Measurements from ENCODE around the gene CDK5RAP2. TPM values are rescaled to one million over a fixed set of nuclear protein-coding genes. Genes with fewer than 3 reads are reported as not detected.

The CDK5RAP2 gene
- total RNA-seq, 1 experiment from 2014 or later = 50.0 TPM

DNA sequence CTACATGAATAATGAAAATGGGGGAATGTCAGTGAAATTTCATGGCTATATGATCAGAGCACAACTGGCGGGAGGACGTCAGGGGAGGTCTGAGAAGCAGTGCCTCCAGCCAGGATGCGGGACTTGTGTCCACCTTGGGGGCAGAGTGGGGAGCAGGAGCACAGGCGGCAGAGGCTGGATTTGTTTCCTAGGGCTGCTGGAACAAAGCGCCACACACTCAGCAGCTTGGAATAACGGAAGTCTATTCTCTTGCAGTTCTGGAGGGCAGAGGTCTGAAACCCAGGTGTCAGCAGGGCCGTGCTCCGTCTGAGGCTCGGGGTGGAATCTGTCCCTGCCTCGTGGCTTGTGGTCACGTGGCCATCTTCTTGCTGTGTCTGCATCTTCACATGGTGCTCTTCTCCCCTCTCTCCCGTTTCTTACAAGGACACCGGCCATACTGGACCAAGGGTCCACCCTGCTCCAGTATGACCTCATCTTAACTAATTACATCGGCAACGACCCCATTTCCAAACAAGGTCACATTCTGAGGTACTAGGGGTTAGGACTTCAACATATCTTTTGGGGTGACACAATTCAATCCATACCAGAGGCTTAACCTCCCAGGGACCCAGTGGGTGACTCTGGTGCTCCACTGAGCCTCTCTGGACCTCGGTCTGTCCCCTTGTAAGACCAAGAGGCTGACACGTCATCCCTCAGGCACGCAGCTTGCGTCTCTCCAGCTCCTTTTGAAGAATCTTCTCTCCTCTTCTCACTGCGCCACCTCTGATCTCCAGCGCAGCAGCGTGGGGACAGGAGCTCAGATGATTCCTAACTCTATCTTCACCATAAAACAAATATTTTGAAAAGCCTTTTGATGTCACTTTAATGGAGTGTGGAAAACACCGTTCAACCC is 202.5 kb downstream of the CDK5RAP2 start:
- POLR2A ChIA-PET = no interaction called here
- TF ChIP-seq CTCF (IDR thresholded peaks at IDR 0.05; ENCODE audit: unreplicated experiment) = no peak
- no TSS peak for BruUV-seq (replicated peaks)
- Mint-ChIP-seq H3K9me3 (ENCODE audit: unreplicated experiment) (no peaks in the 10 kb centered on the region), H3K36me3 (ENCODE audit: insufficient read depth, unreplicated experiment) (no peaks in the 10 kb centered on the region), H3K4me1 (ENCODE audit: insufficient read depth, unreplicated experiment) (no peaks in the 10 kb centered on the region), H3K4me3 (ENCODE audit: unreplicated experiment) (no peak overlapping the region), H3K27me3 (ENCODE audit: insufficient read depth, unreplicated experiment) (no peaks in the 10 kb centered on the region), H3K27ac (ENCODE audit: low read depth, unreplicated experiment) (no peak overlapping the region)
- intact Hi-C loops (cut with micrococcal nuclease) = no loop called here
- CTCF ChIA-PET = interaction anchor here (0.8 to 1.2 kb wide), 4 partner anchors 9 to 822 kb away, joined by 3 to 5 read pairs (median 4); no protein-coding TSS in a partner anchor
- DNase-seq (ENCODE audit: unreplicated experiment) = no peak

DNA sequence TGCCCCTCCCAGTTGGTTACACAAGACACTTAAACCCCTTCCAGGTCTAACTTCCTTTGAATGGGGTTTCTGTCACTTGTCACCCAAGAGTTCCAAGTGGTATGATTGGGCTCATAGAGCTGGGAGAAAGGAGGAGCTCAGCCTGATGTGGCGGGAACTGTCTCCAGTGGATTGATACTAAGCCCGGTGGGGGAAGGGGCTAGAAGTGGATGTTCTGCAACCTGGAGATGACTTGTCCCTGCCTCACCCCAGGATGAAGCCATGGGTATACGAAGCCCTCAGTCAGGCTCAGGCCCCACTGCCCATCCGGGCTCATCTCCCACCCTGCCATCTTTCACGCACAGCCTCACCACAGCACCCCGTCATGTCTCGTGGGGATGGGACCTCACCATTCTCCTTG is 203.9 kb downstream of the CDK5RAP2 start:
- no peak overlapping the region for H3K27ac Mint-ChIP-seq (ENCODE audit: low read depth, unreplicated experiment)
- no peaks in the 10 kb centered on the region for H3K4me1 Mint-ChIP-seq (ENCODE audit: insufficient read depth, unreplicated experiment)
- intact Hi-C loops (cut with micrococcal nuclease) = no loop called here
- no peaks in the 10 kb centered on the region for H3K27me3 Mint-ChIP-seq (ENCODE audit: insufficient read depth, unreplicated experiment)
- no peaks in the 10 kb centered on the region for H3K9me3 Mint-ChIP-seq (ENCODE audit: unreplicated experiment)
- CTCF ChIA-PET = interaction anchor here (1.1 to 1.2 kb wide), 2 partner anchors 11 to 156 kb away, joined by 3 to 5 read pairs; no protein-coding TSS in a partner anchor
- no TSS peak for BruUV-seq (replicated peaks)
- no peak for DNase-seq (ENCODE audit: unreplicated experiment)
- POLR2A ChIA-PET = no interaction called here
- no peak overlapping the region for H3K4me3 Mint-ChIP-seq (ENCODE audit: unreplicated experiment)
- no peaks in the 10 kb centered on the region for H3K36me3 Mint-ChIP-seq (ENCODE audit: insufficient read depth, unreplicated experiment)
- no peak for TF ChIP-seq CTCF (IDR thresholded peaks at IDR 0.05; ENCODE audit: unreplicated experiment)

DNA sequence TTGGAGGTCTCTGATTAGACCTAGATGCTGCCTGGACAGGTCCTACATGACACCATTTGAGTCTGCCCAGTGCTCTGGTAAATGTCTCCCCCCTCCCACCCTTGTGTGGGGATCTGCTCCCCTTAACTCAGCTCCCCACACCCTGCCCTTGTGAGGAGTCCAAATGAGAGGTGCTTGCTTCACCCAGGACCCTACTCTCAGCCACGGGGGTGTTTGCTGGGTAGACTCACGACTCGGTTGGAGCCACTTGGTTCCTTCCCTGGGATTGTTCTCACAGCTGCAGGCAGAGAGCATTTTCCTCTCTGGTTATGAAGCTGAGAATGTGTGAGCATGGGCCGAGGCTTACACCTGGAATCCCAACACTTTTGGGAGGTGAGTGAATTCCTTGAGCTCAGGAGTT is 204.7 kb downstream of the CDK5RAP2 start:
- ChIA-PET POLR2A (no interaction called here), CTCF (no interaction called here)
- no TSS peak for BruUV-seq (replicated peaks)
- no peak for DNase-seq (ENCODE audit: unreplicated experiment)
- intact Hi-C loops (cut with micrococcal nuclease) = no loop called here
- Mint-ChIP-seq H3K36me3 (ENCODE audit: insufficient read depth, unreplicated experiment) (no peaks in the 10 kb centered on the region), H3K27me3 (ENCODE audit: insufficient read depth, unreplicated experiment) (no peaks in the 10 kb centered on the region), H3K4me1 (ENCODE audit: insufficient read depth, unreplicated experiment) (no peaks in the 10 kb centered on the region), H3K9me3 (ENCODE audit: unreplicated experiment) (no peaks in the 10 kb centered on the region), H3K4me3 (ENCODE audit: unreplicated experiment) (no peak overlapping the region), H3K27ac (ENCODE audit: low read depth, unreplicated experiment) (no peak overlapping the region)
- no peak for TF ChIP-seq CTCF (IDR thresholded peaks at IDR 0.05; ENCODE audit: unreplicated experiment)

GRCh38 chr9:120374817-120375216 is 205.2 kb downstream of the CDK5RAP2 start:
- no peaks in the 10 kb centered on the region for H3K27me3 Mint-ChIP-seq (ENCODE audit: insufficient read depth, unreplicated experiment)
- no TSS peak for BruUV-seq (replicated peaks)
- ChIA-PET POLR2A (no interaction called here), CTCF (no interaction called here)
- DNase-seq (ENCODE audit: unreplicated experiment) = no peak
- H3K4me3 Mint-ChIP-seq (ENCODE audit: unreplicated experiment) = no peak overlapping the region
- H3K27ac Mint-ChIP-seq (ENCODE audit: low read depth, unreplicated experiment) = no peak overlapping the region
- no peak for TF ChIP-seq CTCF (IDR thresholded peaks at IDR 0.05; ENCODE audit: unreplicated experiment)
- H3K9me3 Mint-ChIP-seq (ENCODE audit: unreplicated experiment) = no peaks in the 10 kb centered on the region
- no peaks in the 10 kb centered on the region for H3K36me3 Mint-ChIP-seq (ENCODE audit: insufficient read depth, unreplicated experiment)
- H3K4me1 Mint-ChIP-seq (ENCODE audit: insufficient read depth, unreplicated experiment) = no peaks in the 10 kb centered on the region
- intact Hi-C loops (cut with micrococcal nuclease) = no loop called here
